GF-D8 (cell line): Measurements from ENCODE around the gene IRF2.
"Not testable (repeated sequence)": the region's sequence is repeated elsewhere in the genome, so short reads cannot be mapped to it uniquely, and the experiment has no call there.

Source experiments
- DNase-seq: peaks from one replicate; lab custom pipeline; 2025; lab: John Stamatoyannopoulos, UW

The IRF2 gene

GRCh38 chr4:184389978-184390900 lies 84.1 kb downstream of the IRF2 start:
- DNase-seq: no peak

DNA sequence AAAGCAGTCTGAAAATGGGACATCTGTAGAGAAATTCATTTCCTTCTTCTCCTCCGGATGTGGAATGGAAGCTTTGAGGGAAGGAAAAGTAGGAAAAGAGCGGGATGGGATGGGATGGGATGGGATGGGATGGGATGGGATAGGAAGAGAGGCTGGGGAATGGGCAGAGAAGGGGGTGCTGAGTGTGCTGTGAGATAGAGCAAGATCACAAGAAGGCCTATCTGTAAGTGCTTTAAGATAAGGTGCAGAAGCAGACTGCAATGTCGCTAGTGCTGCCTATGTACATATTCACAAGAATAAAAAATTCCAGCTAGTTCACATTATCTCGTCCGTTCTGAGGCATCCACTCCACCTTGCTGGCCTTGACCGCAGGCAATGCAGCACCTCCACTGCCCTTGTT lies 86.2 kb downstream of the IRF2 start:
- no peak for DNase-seq

DNA sequence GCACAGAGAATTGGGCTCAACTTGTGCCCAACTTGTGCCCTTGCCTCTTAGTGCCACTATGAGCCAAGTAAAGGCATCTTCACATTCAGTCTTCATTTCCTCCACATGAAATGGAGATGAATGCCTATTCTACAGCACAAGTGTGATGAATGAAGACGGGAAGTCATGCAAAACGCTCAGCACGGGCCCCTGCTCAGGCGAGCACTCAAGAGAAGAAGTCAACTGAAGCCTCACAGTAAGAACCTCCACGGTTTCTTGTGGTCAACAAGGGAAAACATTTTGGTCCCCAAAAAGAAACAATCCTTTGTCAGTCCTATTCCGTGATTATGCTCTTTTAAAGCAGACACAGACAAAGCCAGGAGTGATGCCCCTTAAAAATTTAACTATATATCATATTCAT lies 87.0 kb downstream of the IRF2 start:
- no peak for DNase-seq

DNA sequence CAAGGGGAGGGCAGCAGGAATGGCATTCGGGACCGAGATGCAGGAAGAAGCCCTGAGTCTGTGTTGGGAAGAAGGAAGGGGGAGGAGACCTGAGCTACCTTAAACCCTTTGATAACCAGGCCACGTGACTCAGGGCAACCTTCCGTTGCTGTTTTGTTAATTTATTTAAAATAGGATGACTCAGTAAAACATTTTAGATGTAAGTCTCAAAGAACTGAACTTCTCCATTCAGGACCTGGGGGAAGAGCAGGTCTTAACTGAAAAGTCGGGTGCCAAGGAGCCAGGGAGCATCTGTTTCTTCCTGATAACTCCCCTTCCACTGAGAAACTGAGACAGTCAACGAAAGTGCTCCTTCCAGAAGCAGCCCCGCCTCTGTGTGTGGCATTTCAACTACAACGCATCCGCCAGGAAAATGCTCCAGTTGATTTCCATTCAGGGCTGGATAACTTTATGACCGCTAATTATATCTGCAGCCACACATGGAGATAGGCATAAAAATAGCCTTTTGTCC lies 88.0 kb downstream of the IRF2 start:
- no peak for DNase-seq

GRCh38 chr4:184385705-184386141 lies 88.6 kb downstream of the IRF2 start:
- DNase-seq: no peak

DNA sequence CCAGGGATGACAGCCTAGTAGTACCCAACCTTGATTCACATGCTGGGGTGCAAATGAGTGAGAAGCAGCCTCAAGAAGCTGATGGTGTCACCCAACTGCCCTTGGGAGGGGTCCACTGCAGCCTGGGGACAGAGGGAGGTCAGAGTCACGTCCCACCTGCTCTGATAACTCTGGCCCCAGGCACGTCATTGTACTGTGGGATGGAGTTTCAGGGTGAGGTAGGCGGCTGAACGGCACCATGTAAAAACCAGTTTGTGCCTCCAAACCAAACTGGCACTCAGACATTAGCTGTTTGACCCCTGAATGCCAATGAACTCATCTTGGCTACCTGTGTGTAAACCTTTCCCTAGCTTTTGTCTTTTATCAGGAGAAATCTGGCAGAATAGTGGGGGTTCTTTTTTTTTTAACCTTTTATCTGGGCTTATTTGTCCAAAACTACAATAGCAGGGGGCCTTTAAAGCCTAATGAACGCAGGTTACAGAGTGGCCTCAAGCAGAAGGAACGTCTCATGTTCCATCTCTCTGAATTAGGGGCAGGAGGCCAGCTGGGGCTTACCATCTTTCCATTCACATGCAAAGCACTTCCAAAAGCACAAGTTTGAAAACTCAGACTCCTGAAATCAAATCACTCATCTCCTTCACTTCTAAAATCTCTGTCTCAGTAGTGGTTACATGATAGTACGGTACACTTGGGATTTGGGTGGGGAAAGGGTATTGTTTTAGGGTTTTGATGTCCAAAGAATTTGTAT lies 89.4 kb downstream of the IRF2 start:
- no peak for DNase-seq

DNA sequence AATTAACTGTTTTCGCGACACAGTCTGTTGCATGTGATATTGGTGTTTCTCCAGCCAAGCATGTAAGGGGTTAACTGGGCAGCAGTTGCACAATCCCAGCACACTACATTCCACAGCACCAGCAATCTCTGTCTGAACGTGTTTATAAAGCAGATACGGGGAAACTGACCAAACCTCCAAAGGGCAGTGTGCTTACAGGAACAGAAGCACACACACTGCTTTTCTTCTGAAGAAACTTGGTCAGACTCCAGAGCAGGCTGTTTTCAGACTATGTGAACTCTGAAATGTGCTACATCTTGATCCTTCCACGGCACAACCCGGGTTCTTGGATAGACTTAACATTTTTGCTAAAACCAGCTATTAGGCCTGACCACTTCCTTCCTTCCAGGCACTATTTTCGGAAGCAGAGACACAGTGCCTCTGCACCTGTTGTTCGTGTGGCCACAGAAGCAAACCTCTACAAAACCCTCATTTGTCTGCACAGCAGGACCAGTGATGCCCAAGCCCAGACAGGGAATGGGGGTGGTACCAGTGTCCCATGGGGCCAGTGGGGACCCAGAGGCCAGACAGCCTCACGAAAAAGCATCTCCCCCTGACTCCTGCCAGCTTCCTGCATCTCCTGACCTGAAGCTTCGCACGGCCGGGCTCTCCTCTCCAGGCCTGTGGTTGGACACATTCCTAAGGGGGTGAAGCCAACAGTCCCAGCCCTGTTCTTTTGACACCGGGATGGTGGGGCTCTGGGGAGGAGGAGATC lies 90.1 kb downstream of the IRF2 start:
- peak; percentile 42 for DNase-seq

GRCh38 chr4:184383497-184384055 lies 90.8 kb downstream of the IRF2 start:
- no peak for DNase-seq

DNA sequence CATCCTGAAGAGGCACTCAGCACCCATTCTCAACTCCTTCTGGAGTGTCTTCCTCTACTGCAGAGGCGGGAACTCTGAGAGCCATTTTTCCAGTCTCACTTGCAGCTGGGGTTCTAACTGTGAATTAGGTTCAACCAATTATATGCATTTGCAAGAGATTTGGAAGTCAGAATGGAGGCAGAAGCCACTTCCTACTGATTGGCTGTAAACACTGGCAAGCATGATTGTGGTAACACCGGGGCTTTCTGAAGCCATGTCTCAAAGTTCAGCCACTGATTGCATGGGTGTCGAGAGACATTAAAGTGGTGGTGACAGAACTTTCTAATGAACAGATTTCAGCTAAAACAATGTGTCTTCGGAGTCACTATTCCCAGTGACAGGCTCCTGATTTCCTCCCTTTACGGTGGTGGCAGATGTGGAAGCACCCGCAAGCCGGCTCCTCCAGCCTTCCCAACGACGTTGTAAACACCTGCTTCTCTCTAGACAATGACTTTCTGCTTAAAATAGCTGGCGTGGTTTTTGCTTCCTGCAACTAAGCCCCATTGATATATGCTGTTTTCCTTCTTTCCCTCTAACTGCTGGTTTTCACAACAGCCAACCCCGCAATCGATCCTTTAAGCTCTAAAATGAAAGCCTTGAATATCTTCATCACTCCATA lies 92.0 kb downstream of the IRF2 start:
- no peak for DNase-seq

- no peak for DNase-seq
Observed at GRCh38 chr4:184380707-184381106, 93.6 kb downstream of the IRF2 start.

DNA sequence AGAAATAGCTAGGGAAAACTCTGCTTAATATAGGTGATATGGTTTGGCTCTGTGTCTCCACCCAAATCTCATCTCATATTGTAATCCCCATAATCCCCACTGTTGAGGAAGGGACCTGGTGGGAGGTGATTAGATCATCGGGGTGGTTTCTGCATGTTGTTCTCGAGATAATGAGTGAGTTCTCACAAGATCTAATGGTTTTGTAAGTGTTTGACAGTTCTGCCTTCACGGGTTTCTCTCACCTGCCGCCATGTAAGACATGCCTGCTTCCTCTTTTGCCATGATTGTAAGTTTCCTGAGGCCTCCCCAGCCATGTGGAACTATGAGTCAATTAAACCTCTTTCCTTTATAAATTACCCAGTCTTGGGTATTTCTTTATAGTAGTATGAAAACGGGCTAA lies 94.1 kb downstream of the IRF2 start:
- DNase-seq: not testable (repeated sequence)

GRCh38 chr4:184376923-184377322 lies 97.4 kb downstream of the IRF2 start:
- DNase-seq: no peak

DNA sequence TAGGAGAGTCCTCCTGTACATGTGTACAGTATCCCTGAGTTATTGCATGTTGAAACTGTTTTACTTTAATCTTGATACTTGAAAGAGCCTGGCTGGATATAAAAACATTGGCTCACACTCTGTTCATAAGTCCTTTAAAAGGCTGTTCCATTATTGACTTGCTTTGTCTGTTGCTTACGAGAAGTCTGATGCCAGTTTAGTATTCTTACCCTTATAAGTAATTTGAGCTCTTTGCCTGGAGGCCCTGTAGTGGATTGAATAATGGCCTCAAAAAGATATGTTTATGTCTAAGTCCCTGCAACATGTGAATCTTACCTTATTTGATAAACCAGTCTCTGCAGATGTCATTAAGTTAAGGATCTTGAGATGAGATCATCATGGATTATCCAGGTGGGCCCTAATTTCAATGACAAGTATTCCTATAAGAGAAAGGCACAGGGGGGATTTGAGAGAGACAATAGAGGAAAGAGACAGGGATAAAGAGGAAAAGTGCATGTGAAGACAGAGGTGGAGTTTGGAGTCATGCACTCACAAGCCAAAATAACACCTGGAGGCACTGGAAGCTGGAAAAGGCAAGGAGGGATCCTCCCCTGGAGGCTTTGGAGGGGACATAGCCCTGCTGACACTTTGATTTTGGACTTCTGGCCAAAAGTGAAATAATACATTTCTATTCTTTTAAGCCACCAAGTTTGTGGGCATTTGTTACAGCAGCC lies 98.1 kb downstream of the IRF2 start:
- DNase-seq: no peak

- not testable (repeated sequence) for DNase-seq
Observed at GRCh38 chr4:184375623-184376022, 98.7 kb downstream of the IRF2 start.

GRCh38 chr4:184375027-184375426 lies 99.3 kb downstream of the IRF2 start:
- DNase-seq: no peak

- DNase-seq: no peak
Observed at GRCh38 chr4:184373886-184374405, 100.4 kb downstream of the IRF2 start.

GRCh38 chr4:184371390-184371787 lies 103.0 kb downstream of the IRF2 start:
- DNase-seq: no peak

- no peak for DNase-seq
Observed at GRCh38 chr4:184370711-184371389, 103.5 kb downstream of the IRF2 start.

DNA sequence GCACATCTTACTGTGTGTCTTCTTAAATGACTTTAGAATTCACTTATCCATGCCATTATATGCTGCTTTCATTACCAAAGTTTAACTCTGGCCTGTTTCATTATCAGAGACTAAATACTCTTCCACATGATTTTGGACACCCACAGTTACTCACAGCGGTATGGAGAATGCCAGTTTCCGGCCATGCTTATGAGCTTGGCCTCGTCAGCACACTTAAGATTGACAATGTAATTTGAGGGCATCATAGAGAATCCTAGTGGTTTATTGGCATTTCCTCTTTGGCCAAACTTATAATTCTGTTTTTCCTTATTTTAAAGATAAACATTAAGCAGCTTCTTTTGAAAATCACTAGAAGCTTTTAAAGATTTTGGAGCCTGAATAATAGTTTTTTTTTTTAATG lies 104.5 kb downstream of the IRF2 start:
- no peak for DNase-seq

DNA sequence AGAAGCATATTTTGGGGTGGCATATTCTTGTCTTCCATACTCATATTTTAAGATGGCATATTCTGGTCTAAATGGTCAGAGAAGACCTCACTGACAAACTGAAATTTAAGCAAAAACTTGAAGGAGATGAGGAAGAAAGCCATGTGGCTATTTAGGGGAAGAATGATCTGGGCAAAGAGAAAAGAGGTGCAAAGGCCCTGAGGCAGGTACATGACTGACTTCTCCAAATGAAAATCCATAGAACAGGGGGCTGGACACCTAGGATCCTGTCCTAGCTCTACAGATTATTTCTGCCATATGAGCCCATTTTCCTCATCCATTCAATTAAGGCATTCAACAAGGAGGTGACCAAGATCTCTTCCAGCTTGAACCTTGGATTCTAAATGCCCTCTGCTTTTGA lies 105.6 kb downstream of the IRF2 start:
- no peak for DNase-seq
